ENCODE results near the gene SLC17A9.

Gene SLC17A9

GRCh38 chr20:62952373-62952967 lies at the start of gene SLC17A9:
Gene SLC17A9, plus strand, starts transcription at chr20:62952709. Its CDS starts 122 bp downstream, at chr20:62952831.
- DNase-seq: peak; percentile 46

DNA sequence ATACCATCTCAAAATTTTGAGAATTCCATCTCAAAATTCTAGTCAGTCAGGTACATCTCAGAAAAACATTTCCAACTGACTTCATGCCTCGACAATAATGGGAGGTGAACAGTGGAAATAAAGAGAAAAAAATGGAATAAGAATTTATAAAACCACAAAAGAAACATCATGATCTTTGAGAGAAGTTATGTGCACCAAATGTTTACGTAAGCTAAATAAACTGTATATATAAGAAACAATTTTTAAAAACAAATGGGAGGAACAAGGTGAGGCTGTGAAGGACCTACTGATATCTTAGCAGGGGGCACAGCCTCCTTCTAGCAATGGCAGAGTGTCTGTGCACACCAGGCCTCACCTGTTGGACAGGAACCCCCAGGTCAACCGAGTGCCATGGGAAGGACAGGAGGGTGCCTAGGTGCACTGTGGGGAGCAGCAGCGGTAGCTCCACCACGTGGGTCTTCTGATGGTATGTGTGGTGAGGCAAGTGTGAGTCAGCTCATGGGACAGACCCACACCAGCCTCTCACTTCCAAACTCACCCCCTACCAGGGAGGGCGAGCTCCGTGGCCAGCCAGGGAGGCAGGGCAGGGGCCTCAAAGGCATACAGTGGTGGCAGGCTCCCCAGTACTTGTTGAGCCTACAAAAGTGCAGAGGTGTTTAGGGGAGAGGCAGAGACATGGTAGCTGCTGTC lies 49.4 kb upstream of the SLC17A9 start:
- DNase-seq: no peak

DNA sequence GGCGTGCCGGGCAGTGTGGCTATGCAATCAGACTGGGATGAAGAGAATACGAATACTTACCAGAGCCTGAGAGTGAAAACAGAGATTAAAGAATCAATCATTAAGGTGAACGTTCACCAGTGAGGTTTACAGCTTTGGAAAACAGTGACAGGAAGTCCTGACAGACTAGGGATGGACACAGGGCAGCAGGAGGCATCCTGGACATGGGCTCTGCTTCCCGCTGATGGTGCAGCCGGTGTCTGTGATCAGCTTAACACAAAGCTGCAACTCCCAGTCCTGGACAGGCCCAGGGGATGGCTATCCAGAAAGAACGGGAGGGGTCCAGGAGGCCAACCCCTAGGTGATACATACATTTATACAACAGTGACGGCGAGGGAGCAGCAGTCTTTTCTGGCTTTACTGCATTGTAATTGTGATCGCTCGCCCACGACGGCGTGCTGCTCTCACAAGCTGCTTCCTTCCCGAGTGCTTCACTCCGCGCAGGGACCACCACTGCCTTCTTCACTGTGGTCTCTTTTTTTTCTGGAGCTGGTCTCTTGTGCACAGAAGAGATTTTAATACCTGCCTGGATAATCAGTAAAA lies 46.9 kb upstream of the SLC17A9 start:
- no peak for DNase-seq

- no peak for DNase-seq
These were observed 46.3 kb upstream of the SLC17A9 start for GRCh38 chr20:62906209-62906608.

DNA sequence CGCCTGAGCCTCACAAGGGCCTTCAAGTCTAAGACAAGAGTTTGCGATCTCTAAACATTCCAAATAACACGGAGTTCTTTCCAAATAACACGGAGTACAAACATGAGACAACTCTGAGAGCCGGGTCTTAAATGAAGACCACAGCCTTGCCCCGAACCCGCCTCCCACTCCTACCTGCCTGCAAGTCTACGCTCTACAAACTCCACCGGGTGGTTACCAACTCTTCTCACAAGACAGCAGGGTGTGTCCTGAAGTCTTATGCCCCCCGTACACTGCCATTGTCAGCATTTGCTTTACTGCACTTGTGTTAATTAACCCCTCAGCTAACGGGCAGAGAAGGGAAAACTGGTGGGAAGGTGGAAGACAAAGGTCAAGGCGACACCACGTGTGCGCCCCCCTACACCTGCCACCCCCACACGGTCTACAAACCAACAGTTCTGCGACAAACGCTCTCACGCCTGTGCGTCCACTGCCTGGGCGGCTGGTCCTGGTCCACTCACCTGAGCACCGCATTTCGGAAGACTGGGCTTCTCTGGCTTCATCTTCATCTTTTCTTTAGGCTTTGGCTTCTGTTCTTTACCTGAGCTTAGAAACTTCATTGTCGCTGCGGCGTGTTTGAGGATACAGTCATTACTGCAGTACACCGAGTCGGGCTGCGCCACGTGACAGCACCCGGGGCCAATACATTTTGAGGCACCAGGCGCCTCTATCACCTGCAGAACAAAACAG lies 45.7 kb upstream of the SLC17A9 start:
- no peak for DNase-seq

DNA sequence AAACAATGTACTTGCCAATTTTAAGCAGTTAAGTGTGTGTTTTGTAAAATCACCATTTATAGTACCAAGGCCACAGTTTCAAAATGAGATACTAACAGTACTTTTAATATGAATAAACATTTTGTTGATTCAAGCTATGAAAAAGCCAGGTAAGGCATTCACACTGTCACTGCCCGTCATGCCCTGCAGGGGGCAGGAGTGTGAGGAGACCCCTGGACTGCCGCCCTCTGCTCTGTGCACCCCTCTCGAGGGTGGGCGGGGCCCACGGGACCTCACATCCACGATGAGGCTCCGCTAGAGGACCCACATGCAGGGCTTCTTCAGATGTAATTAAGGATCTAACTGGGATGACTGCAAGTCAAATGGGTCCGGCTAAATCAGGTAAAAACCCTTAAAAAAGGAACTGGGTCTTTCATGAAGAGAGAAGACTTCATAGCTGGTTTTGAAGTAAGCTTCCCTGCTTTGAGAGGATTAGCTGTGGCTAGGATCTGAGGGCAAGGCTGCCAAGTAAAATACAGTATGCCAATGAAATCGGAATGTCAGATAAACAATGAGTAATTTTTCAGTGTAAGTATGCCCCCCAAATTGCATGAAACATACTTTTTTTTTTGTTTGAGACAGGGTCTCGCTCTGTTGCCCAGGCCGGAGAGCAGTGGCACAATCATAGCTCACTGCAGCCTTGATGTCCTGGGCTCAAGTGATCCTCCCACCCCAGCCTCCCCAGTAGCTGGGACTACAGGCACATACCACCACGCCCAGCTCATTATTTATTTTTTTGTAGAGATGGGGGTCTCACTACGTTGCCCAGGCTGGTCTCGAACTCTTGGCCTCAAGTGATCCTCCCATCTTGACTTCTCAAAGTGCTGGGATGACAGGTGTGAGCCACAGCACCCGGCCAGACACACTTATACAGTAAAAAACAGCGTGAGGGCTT lies 44.9 kb upstream of the SLC17A9 start:
- peak; percentile 48 for DNase-seq

- no peak for DNase-seq
These were observed 43.3 kb upstream of the SLC17A9 start for GRCh38 chr20:62908971-62909791.

DNA sequence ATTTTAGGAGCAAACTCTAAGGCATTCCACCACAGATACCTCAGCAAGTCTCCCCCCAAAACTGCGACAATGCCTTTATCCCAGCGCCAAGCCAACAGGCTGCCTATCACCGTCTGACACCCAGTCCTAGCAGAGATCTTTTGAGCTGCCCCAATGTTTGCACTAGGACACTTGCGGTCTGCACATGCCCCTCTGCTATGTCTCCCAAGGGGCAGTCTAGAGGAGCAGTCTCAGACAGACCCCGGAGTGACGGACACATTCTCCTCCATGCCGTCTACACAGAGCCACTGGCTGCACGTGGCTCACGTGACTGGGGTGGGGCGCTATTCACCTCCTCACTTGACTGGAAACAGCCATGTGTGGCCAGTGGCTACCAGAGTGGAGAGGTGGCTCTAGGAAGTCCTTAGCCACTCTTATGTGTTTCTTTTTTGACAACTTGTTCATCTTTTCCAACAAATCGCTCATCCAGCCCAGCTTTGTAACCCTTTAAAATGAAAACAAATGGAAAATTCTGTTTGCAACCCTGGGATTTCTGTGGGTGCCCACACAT lies 42.2 kb upstream of the SLC17A9 start:
- no peak for DNase-seq

GRCh38 chr20:62910777-62911497 lies 41.6 kb upstream of the SLC17A9 start:
- no peak for DNase-seq

- no peak for DNase-seq
These were observed 40.7 kb upstream of the SLC17A9 start for GRCh38 chr20:62911701-62912280.

GRCh38 chr20:62913043-62913630 lies 39.4 kb upstream of the SLC17A9 start:
- no peak for DNase-seq

- no peak for DNase-seq
These were observed 38.1 kb upstream of the SLC17A9 start for GRCh38 chr20:62914436-62914835.

DNA sequence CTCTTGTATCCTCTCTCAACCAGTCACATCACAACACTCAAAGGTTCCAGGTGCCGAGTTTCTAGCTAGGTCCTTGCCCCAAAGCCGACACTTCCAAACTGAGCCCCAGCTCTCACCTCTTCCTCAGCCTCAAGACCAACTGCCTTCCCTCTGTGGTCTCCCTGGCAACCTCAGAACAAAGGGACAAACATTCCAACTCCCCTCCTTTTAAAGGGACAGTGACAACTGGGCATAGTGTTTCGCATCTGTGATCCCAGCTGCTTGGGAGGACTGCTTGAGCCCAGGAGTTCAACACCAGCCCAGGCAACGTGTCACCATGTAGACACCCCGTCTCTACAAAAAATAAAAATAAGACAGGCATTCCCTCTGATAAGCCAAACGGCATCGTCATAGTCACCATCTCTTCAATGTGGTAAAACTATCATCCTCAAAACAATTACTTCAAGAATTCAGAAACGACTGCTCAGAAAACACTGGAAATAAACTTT lies 37.5 kb upstream of the SLC17A9 start:
- no peak for DNase-seq

DNA sequence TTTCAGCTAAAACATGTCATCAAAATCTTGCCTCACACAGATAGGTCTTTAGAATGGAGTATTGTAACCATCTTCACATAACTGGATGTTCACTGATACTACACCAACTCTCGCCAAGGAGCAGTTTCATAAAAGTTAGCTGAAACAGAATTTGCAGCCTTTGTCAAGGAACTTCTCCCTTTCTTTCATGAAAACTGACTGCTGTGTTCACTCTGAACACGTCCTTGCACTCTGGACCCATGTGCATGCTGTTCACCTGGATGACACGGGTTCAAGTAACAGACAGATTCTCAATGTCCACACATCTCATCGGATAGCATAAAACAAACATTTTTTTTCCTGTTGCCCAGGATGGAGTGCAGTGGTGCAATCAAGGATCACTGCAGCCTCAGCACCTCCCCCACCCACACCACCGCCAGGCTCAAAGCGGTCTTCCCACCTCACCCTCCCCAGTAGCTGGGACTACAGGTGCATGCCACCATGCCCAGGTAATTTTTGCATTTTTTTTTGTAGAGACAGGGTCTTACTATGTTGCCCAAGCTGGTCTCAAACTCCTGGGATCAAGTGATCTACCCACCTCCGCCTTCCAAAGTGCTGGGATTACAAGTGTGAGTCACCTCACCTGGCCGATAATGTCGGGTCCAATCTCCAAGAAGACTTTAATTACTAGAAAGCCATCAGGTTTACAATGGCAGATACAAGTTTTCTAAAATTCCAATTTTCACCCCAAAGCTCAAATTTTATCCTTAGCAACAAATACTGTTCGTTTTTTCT lies 35.6 kb upstream of the SLC17A9 start:
- DNase-seq: no peak

DNA sequence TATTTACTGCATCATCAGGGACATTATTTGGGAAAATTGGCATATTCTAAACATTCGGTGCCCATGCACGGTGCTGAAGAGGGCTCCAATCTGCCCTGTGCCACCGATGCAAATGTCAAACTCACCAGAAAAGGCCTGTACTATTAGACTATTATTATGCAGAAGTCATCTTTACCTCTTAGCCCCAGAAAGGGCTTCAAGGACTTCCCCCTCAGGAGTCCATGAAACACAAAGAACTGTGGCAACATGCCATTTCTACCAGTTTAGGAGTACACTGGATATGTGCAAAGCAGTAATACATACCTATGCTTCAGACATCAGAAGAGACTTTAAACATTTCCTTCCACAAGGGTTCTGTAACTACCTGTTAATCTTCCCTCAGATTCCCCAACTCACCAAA lies 34.8 kb upstream of the SLC17A9 start:
- no peak for DNase-seq

DNA sequence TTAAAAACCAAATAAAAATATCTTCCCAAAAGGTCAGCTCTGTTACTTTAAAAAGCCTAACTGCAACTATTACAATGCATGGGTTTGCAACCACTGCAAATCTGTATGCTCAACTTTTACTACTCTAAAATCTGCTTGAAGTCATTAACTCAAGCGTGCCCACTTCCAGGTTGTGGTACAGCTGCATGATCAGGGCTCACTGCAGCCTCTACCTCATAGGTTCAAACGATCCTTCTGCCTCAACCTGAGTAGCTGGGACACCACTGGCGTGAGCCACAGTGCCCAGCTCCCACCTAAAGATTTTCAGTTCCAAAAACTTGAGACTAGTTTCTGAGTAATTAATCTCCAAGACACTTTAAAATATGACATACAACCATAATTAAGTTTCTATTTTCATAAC lies 34.4 kb upstream of the SLC17A9 start:
- no peak for DNase-seq

DNA sequence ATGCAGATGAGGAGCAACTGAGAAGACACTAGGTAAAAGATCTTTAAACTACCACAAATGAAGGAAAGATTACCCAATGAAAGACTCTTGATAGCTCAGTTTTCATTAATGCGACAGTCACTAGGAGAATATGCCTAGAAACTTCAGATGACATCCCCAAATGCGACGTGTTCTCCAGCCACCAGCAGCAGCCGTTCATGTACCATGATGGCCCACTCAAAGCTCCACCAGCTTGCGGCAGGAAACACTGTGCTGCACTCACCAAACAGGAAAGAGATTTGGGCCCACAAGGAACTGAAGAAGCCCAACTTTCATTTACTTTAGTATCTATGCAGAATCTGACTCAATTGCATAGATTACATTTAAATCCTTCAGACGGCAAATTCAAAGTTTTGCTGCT lies 33.7 kb upstream of the SLC17A9 start:
- peak; percentile 58 for DNase-seq

DNA sequence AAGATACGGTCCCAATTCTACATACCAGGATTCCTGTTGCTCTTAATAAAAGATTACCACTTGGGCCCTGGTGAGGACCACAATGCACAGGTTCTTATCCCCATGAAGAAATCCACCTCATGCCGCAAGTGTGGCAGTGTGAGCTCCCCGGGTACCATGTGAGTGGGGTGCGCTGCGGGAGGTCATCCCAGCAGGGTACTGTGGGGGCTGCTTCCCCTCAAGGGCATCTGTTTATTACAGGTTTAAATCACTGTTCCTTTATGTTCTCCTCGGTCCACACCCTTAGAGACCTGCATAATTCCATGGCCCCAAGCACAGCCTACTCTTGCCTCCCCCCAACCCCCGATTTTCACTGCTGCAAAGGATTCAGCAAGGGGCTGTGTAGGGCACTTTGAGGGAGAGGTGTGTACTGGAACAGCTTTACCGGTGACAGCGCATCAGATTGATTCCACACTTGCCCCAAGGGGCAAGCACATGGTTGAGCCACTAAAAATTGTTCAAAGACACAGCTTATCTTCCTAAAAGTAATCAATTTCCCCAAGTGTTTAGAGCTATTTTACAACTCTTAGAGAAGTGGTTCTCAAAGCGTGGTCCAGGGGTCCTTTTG lies 32.4 kb upstream of the SLC17A9 start:
- no peak for DNase-seq

Data from CD4-positive, alpha-beta T cell treated with Interleukin-21 for 1 hour (primary cell).